HG03103 (cell line): Measurements from ENCODE around the gene NPC1L1.

ENCODE experiments used
- ATAC-seq: cut with Tn5 transposase; IDR thresholded peaks from one replicate; pipeline ENCODE4 v1.9.1; 2021; ENCODE audit warnings: low read depth; ENCODE audit not compliant: unreplicated experiment

The NPC1L1 gene

DNA sequence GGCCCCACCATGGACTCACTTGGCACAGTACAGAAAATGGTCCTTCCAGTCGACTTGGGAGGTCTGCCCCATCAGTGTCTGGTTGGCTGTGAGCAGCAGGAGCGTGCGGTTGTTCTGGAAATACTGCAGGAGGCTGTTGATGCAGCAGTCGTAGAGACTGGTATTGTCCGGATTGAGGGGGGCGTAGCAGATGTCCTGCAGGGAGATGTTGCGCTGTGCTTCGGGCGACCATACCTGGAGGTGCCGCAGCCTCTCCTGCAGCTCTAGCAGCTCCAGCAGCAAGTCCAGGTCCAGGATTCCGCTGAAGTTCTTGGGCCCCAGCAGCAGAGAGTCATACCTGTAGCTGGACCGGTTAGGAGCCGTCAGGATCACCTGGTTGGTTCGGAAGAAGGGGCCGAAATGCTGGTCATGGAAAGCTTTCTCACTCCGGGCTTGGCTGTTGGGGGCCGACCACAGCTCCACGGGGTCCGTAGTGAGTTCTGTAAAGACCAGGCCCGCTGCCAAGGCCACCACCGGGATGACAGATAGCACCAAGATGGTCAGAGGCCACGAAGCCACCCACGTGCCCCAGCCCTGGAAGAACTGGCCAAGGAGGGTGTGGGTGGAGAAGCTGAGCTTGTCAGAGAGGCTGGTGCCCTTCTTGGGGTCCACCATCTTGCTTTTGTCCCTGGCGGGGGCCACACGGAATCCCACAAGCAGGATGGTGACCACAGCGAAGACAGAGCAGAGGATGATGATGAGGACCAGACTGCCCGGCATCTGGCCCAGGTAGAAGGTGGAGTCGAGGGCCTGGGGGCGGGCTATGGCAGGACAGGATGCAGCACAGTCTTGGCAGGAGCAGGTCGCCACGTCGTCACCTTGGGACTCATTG lies 2.1 kb downstream of the NPC1L1 start:
- ATAC-seq: no peak

DNA sequence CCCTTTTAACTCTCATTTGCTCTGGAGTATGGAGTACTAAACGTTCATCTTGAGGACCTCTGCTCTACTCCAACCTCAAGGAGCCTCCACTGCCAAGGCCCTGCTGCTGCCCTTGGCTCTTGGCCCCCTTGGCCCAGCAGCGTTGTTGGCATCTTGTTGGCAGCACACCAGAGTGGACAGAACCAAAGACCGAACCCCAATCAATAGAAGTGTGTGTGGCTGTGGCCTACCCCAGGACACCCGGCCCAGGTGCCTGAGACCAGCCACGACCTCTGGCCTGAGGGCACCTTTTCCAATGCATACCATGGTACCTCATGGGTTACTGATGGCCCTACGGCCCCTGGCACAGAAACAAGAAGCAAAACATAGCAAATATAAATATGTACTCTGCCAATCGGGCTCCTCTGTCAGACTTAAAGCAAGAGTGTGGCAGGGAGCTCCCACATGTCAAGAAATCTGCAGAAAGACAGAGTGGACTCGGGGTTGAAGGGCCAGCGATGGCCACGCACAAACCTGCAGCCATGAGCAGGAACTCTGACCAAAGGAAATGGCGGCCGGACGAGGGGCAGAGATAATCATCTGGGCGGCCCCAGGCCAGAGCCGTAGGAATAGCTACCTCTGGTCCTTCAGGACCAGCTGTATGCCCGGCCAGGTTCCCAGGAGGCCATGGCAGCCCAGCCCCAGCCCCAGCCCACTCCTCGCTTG lies 2.9 kb downstream of the NPC1L1 start:
- ATAC-seq: no peak

DNA sequence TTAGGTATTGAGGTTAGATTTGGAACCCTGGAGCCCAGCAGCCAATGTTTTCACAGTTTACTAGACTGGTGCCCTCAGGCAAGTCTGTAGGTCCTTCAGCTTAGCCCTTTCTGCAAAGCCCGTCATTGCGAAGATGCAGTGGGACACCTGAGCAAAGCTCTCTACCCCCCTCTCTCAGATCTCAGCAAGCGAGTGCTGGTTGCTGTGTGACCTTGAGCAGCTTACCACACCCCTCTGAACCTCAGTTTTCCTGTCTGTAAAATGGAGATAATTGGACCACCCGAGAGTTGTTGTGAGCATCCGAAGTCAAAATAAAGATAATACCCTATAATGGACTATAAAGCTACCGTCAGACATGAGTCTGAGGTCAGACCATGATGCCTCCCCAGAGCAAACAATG lies 3.7 kb downstream of the NPC1L1 start:
- no peak for ATAC-seq

DNA sequence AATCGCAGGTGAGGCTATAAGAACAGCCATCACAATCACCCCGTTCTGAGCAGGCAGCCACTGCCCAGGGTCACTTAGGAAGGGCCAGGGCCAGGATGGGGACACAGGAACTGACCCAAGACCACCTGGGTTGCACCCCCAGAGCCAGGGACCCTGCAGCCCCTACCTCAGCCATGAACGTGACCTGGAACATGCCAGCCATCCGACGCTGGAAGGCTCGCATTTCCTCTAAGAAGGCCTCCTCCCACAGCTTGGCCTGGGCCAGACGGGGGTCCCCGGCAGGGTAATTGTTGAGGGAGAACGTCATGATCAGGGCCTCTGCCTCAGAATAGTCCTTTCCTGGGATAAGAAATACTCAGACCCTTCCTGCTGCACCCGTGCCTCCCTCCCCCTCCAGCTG lies 5.0 kb downstream of the NPC1L1 start:
- ATAC-seq: no peak

DNA sequence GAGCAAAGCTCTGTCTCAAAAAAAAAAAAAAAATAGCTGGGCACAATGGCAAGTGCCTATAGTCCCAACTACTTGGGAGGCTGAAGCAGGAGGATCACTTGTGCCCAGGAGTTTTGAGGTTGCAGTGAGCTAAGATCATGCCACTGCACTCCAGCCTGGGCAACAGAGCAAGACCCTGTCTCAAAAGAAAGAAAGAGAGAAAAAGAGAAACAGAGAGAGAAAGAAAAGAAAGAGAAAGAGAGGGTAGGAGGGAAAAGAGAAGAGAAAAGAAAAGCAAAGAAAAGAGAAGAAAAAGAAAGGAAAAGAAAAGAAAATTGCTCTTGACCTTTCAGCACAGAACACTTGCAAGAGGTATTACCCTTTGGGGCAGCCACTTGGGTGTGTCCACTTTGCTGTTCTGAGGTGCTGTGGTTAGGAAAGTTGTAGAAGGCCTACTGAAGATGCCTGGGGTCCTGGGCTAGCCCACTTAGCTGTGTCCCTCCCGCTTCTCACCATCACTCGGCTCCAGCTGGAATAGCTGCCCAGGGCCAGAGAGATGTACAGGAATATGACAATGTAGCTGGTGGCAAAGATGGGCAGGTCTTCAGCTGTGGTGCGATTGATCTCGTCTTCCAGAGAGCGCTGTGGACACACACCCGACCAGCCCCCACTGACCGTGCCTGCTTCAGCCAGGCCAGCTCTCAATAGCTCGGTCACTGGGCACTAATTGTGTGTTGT lies 5.6 kb downstream of the NPC1L1 start:
- no peak for ATAC-seq

DNA sequence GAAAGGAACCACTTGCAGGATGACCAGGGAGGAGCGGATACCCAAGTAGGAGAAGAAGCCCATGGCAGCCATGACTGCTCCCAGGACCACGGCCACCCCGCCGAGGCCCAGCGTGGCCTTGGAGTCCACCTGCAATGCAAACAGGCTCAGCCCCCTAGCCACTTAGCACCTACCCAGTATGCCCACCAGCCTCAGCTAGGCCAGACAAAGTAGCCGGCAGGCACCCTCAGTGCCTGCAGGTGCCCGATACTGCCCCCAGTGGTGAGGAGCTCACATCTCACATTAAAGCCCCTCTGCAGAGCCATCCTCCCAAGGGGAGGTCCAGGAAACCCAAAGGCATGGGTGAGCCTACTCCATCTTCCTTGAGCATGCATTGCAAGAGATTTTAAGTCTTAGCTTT lies 6.6 kb downstream of the NPC1L1 start:
- no peak for ATAC-seq

DNA sequence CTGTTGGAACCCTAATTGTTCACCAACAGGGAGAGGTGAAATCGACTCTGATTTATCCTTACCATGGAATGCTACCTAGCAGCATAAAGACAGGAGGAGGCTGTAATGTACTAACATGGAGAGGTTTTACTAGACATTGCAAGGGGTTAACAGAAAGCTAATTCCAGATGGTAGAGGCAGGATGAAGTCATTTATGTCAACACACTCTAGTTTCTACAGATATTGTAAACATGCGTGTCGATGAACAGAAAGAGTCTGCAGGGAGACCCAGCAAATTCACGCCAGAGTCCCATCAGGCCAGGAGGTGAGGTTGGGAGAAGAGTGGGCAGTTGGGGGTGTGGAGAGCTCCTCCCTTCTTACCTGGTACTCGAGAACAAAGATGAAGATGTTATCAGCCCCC lies 7.0 kb downstream of the NPC1L1 start:
- no peak for ATAC-seq

DNA sequence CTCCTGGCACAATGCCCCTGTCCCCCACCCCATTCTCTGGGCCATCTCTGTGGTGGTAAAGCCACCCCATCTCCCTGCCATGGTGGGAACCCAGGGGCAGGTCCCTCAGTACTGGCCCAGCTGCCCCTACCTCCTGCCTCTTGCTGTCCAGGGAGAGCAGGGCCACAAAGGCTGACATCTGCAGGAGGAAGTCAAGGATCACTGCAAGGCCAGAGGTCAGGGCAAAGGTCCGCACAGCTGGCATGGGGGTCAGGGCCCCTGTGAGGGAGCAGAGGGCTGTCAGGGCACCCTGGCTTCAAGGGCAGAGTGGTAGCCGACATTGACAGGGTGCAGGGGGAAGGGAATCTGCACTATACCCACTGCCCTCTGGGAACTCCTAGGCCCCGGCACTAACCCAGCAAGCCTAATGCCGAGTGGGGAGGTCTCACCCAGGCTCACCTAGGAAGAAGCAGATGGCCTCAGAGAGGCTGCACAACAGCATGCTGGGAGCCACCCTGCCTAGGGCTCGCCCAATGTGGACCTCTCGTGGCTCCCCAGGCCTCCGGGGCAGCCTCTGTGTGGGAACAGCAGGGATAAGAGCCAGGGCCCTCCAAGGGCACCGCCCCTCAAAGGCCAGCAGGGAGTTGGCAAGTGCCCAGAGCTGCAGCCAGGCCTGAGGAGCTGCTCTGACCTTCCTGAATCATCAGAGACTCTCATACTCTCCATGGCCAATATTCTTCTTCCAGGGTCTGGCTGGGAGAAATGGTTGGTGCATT lies 7.7 kb downstream of the NPC1L1 start:
- ATAC-seq: no peak

DNA sequence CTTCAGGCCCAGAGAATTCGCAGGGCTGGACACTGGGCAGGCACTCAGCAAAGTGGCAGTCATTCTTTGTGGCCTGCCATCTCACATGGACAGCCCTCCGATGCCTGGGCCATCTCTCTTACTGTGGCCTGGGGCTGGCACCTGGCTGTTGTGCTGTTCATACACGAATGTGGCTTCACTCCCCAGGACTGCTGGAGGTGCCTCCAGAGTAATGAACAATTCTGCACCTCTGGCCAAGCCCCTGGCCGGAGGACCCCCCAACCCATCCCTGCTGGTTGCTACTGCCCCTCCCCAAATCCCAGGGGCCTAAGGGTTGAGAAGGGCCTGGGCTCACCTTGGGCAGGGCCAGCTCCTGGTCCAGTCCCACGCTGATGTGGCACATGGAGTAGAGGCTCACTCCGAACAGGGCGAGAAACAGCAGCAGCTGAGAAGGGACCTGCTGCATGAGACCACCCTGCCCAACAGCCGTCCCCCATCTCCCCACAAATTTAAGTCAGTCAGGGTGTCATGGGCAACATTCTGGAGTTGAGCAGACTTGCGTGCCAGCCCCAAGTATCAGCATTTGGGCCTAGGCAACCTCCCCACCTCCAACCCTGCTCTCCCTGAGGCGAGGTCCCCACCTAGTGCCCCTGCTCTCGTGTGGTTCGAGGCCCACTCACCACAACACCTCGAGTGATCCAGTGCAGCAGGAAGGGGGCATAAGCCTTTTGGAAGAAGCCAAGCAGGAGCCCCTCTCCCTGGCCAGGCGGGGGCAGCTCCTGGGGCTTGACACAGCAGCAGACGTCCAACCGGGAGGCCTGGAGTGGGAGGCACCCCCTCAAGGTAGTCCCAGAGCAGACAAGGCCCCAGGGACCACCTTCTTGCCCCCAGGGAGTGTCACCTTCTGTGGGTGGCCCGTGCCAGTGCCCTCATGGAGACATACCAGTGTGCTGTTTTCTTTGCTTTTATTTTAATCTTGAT lies 9.4 kb downstream of the NPC1L1 start:
- ATAC-seq: no peak

DNA sequence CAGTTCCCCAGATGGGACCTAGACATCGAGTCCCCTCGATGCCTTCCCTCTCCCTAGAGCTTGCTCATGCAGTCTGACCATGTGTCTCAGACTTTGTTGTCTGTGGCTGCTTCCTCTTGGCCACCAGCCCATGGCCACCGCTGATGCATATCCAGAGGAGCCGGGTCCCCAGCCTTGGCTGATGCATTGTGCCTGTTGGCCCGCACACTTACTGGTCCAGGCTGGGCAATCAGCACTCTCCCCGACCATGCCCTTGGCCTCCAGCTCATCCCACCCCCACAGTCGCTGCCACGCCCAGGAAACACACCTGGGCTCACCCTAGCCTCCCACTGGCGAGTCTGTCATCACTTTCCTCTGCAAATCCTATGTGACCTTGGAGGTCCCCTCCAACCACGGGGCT lies 10.1 kb downstream of the NPC1L1 start:
- ATAC-seq: no peak

DNA sequence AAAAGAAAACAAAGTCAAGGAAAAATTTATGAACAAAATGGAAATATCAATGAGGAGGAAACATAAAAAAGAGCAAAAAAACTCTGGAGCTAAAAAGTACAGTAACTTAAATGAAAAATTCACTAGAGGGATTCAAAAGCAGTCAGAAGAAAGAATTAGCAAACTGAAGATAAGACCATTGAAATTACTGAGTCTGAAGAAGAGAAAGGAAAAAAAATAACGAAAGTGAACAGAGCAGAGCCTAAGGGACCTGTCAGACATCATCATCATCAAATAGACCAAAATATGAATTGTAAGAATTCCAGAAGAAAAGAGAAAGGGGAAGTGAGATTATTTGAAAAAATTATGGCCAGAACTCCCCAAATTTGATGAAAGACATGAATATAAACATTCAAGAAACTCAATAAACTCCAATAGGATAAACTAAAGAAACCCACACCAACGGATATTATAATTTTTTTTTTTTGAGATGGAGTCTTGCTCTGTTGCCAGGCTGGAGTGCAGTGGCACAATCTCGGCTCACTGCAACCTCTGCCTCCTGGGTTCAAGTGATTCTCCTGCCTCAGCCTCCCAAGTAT lies 16.2 kb downstream of the NPC1L1 start:
- ATAC-seq: no peak

DNA sequence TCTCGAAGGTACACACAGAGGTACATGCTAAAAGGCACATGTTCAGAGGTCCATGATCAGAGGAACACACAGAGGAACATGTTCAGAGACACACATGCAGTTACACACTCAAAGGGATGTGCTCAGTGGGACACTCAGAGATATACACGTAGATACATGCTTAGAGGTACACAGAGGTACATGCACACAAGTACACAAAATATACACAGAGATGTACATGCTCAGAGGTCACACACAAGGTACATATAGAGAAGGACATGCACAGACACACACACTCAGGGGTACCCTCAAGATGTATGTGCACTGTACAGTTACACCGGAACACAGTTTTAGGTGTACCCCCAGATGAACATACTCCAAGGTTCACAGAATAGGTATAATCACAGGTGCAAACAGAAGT lies 18.8 kb downstream of the NPC1L1 start:
- ATAC-seq: no peak

DNA sequence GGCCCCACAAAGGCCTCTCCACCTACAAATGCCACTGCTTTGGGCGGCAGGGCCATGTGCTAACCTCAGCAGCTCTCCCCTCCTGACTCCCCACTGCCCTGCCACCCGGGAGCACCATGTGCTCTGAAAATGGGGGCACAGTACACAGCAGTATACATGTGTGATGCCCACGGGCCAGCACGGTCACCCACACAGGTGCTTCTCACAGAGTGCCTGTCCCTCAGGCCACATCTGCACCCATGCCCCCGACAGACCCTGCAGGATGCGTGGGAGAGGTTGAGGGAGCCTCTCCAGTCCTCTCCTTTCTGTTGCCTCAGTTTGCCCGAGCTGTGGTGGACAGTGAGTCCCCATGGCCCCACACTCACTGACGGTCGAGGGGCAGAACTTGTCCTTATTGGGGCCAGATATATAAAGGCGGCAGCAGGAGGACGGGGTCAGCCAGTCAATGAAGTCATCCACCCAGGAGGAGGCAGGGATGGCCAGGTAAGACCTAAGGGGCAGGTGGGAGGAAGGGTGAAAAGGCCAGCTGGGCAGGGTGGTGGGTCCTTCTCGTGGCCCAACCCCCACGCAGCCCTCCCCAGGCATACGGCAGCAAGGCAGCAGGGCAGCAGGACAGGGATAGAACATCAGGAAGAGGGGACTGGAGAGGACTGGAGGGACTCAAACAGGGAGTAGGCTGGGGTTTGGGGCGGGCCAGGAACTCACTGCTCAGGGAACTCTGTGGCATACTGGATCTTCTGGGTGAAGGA lies 19.6 kb downstream of the NPC1L1 start:
- no peak for ATAC-seq

DNA sequence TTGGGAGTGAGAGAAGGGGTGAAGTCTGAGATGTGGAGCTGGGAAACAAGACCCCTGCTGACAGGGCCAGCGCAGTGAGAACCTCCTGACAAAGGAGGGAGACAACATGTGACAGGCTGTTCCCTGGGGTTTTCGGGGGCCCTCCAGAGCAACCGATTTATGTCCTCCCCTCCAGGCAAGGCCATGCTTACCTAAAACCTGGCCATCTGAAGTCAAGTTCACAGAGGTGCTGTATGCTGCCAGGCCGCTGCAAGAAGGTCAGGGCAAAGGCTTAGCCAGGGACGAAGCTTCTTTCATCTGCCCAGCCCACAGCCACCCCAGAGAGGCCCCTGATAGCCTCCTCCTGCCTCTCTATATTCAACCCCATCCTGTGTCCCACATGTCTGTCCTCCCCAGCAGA lies 20.6 kb downstream of the NPC1L1 start:
- ATAC-seq: no peak

DNA sequence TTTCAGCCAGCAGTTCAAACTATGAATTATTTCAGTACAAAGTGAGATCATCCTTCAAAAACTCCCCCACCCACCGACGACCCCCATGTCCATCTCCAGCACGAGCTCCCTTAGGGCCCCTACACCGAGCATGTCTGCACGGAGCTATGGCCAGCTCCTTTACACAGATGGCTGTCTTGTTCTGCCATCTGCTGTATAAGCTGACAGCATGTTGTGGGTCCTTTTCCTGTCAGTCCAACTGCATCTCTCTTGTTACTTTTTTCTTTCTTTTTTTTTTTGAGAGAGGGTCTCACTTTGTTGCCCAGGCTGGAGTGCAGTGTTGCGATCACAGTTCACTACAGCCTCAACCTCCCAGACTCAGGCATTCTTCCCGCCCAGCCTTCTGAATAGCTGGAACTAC lies 21.6 kb downstream of the NPC1L1 start:
- no peak for ATAC-seq

DNA sequence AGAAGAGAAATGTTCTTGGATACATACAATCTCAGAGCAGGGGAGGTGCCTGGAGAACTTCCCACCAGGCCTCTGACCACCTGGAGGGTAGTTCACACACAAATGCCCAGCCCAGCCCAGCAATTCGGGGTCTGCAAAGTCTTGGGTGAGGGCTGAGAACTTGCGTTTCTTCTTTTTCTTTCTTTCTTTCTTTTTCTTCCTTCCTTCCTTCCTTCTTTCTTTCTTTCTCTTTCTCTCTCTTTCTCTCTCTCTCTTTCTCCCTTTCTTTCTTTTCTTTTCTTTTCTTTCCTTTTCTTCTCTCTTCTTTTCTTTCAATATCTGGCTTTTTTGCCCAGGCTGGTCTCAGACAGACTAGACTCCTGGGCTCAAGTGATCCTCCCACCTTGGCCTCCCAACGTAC lies 22.4 kb downstream of the NPC1L1 start:
- no peak for ATAC-seq

DNA sequence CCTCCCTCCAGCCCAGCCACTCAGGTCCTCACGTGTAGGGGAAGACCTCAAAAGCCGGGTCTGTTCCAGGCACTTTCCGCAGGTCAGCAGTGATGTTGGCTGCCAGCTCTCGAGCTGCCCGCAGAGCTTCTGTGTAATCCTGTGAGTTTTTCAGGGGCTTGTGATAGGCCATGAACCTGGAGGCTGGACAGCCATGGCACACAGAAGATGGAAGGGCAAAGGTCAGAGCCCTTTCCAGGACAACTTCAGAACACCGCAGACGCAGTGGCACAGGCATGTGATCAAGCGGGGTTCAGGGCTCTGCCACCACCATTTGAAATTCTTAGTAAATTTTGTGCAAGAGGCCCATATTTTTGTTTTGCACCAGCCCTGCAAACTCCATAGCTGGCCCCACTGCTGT lies 24.0 kb downstream of the NPC1L1 start:
- no peak for ATAC-seq

DNA sequence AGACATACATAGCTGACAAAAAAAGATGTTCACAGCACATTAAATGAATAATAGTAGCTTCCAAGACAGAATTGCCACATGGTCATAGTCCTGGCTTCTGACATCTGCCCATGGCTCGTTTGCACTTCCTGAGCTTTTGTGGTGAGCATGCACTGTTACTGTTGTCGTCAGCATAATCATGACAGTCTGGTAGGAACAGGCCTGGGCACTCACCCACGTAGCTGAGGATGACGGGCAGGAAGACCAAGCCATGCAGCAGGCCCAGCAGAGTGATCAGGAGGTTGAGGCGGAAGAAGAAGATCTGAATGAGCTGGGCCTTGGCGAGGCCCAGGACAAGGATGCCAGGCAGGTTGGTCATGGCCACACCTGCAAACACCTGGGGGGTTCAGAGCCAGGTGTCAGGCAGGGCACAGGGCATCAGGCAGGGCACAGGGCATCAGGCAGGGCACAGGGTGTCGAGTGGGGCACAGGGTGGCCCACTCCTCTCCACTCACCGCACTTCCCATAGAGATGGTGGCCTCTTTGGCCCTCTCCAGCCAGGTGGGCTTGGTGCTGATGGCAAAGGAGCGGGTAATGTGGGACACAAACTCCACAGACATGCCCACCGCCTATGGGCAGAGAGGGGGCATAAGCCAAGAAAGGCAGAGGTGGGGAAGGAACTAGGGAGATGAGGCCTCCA lies 25.4 kb downstream of the NPC1L1 start:
- ATAC-seq: no peak
